Osteocyte (in vitro differentiated cells): Measurements from ENCODE around the gene DDX39A. TPM values are rescaled to one million over a fixed set of nuclear protein-coding genes. Genes with fewer than 3 reads are reported as not detected.

Experiments
- DNase-seq: peaks from one replicate; pipeline ENCODE4 v3.0.0; 2021; ENCODE audit warnings: mixed read lengths; ENCODE audit not compliant: unreplicated experiment; ENCODE audit errors: extremely low spot score
- H3K27ac Mint-ChIP-seq: one replicate; pipeline ENCODE4 v1.8.0; 2021; ENCODE audit warnings: mild to moderate bottlenecking, mixed read lengths; ENCODE audit not compliant: unreplicated experiment
- H3K27me3 Mint-ChIP-seq: one replicate; pipeline ENCODE4 v1.8.0; 2021; ENCODE audit warnings: mixed read lengths; ENCODE audit not compliant: unreplicated experiment
- H3K36me3 Mint-ChIP-seq: one replicate; pipeline ENCODE4 v1.8.0; 2021; ENCODE audit warnings: mixed read lengths; ENCODE audit not compliant: unreplicated experiment
- H3K4me1 Mint-ChIP-seq: one replicate; pipeline ENCODE4 v1.8.0; 2021; ENCODE audit warnings: mixed read lengths; ENCODE audit not compliant: unreplicated experiment
- H3K4me3 Mint-ChIP-seq: one replicate; pipeline ENCODE4 v1.8.0; 2021; ENCODE audit warnings: mild to moderate bottlenecking, moderate library complexity, mixed read lengths; ENCODE audit not compliant: unreplicated experiment
- H3K9me3 Mint-ChIP-seq: one replicate; pipeline ENCODE4 v1.8.0; 2021; ENCODE audit warnings: mixed read lengths; ENCODE audit not compliant: unreplicated experiment
- total RNA-seq: library from RNA; stranded (reverse); gene quantifications from 2 replicates; pipeline ENCODE4 v1.2.1, GENCODE V29; 2021
- TF ChIP-seq, protein P1 (sequence below): fragments of 200-600 bp; sonication (generic); IDR thresholded peaks from 2 replicates; pipeline ENCODE4 v1.5.0; 2021; ENCODE audit warnings: antibody characterized with exemption, mild to moderate bottlenecking, moderate library complexity

Gene DDX39A
- total RNA-seq, 1 donor from 2014 or later, result 71.0 TPM

DNA sequence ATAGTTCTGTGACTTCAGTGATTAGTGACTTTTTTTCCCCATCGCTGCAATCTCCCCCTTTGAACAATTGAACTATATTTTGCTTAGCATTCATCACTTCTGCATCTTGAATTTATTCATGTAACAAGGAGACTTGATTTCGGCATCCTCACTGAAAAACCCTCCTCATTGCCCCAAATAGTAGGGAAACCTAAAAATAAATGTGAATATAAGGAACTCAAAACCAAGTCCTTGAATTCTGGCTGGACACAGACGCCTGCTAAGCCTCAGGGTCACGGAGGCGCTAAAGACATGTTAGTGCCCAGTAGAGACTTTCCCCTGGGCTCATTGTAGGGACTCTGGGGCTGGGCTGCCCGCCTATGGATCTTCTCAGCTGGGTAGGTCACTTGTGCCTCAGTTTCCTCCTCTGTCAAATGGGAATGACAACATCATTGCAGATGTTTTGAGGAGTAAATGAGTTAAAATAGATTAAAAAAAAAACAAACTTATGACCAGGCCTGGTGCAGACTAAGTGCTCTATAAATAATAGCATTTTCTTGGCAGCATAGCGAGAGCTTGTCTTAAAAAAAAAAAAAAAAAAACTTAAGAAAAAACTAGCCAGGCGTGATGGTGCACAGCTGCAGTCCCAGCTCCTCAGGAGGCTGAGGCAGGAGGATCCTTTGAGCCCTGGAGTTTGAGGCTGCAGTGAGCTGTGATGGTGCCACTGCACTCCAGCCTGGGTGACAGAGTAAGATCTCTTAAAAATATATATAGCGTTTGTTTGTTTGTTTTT, 39.7 kb downstream of the DDX39A start:
- H3K36me3 Mint-ChIP-seq, result no peaks in the 10 kb centered on the region
- H3K27ac Mint-ChIP-seq, result no peak overlapping the region
- TF ChIP-seq, protein P1, sequence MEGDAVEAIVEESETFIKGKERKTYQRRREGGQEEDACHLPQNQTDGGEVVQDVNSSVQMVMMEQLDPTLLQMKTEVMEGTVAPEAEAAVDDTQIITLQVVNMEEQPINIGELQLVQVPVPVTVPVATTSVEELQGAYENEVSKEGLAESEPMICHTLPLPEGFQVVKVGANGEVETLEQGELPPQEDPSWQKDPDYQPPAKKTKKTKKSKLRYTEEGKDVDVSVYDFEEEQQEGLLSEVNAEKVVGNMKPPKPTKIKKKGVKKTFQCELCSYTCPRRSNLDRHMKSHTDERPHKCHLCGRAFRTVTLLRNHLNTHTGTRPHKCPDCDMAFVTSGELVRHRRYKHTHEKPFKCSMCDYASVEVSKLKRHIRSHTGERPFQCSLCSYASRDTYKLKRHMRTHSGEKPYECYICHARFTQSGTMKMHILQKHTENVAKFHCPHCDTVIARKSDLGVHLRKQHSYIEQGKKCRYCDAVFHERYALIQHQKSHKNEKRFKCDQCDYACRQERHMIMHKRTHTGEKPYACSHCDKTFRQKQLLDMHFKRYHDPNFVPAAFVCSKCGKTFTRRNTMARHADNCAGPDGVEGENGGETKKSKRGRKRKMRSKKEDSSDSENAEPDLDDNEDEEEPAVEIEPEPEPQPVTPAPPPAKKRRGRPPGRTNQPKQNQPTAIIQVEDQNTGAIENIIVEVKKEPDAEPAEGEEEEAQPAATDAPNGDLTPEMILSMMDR, result no peak
- DNase-seq, result no peak
- H3K27me3 Mint-ChIP-seq, result no peaks in the 10 kb centered on the region
- H3K4me3 Mint-ChIP-seq, result no peak overlapping the region
- H3K4me1 Mint-ChIP-seq, result peaks cover 34% of the 10 kb centered on the region
- no peaks in the 10 kb centered on the region for H3K9me3 Mint-ChIP-seq

DNA sequence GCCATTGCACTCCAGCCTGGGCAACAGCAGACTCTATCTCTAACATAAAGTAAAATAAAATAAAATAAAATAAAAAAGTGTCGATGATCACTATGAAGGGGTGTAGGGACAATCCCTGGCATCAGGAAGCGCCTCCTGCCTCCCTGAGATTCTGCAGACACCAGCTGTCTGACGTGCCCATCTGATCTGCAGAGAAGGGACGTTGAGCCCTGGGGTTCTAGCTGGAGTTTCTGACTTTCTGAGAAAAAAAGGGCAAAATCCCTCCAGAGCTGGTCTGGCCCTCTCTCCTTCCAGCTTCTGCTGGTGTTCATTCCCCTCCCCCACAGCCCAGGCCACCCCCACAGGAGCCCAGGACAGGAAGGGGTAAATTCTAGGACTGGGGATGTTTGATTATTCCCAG, 40.3 kb downstream of the DDX39A start:
- Mint-ChIP-seq H3K27me3 (no peaks in the 10 kb centered on the region), H3K36me3 (no peaks in the 10 kb centered on the region), H3K27ac (no peak overlapping the region), H3K4me3 (no peak overlapping the region), H3K9me3 (no peaks in the 10 kb centered on the region), H3K4me1 (peaks cover 28% of the 10 kb centered on the region)
- TF ChIP-seq, protein P1, result no peak
- DNase-seq, result no peak

DNA sequence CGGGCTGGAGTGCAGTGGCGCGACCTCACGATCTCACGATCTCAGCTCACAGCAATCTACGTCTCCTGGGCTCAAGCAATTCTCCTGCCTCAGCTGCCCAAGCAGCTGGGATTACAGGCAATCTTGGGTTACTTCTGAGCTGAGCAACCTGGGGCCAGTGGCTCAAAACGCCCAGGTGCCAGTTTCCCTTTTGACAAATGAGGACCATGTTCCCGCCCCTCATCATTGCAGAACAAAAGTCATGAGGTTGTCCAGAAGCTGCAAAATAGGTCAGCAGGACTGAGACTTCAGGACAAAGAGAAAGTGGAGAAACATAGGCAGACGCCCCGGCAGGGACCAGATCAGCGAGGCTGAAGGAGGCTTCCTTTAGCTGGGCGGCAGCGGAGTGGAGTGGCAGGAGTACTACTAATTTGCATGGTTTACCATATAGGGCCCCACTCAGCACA, 41.2 kb downstream of the DDX39A start:
- Mint-ChIP-seq H3K4me3 (peak overlapping the region; percentile 28), H3K9me3 (no peaks in the 10 kb centered on the region), H3K27me3 (no peaks in the 10 kb centered on the region), H3K4me1 (peaks cover 27% of the 10 kb centered on the region), H3K36me3 (no peaks in the 10 kb centered on the region), H3K27ac (peak overlapping the region; percentile 2)
- TF ChIP-seq, protein P1, result no peak
- no peak for DNase-seq

DNA sequence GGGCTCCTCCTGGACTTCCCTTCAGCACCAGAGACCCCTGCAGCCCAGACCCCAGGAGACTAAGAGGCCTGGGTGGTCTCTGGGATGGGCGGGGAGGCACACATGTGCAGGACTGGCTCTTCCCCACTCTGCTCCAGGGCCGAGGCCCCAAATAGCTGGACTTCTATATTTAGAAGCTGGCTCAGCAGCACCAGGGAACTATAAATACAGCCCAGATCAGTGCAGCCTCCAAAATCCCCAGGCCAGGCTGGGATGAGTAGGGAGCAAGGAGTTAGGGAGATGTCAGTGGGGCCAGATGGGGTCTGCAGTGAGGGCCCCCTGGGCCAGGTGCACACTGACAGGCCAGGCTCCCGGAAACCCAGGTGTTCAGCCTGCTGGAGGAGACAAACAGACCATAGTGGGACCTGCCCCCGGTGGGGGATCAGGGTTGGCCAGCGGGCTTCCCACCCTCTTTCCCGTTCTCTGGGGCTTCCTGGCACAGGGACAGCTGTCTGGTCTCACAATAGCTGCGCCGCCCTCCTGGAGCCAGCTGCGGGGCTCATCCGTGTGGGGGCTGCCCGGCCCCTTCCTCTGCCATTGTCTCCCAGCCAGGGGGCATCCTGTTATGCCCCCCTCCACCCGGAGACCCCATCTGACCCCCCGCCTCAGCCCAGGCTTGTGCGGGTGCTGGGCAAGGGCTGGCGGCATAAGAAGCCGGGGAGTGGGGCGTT, 43.4 kb downstream of the DDX39A start:
- no peak overlapping the region for H3K27ac Mint-ChIP-seq

More for the DNA sequence above, 43.4 kb downstream of the DDX39A start:
- Mint-ChIP-seq H3K27me3 (no peaks in the 10 kb centered on the region), H3K9me3 (no peaks in the 10 kb centered on the region), H3K4me1 (peaks cover 13% of the 10 kb centered on the region), H3K36me3 (no peaks in the 10 kb centered on the region), H3K4me3 (no peak overlapping the region)
- TF ChIP-seq, protein P1, result no peak
- no peak for DNase-seq
